HL-60 (cell line): Measurements from ENCODE around the gene RHCG.

ENCODE experiments used
- POLR2AphosphoS5 ChIP-seq: IDR thresholded peaks from 2 replicates; pipeline ENCODE4 v1.6.1; 2012; ENCODE audit warnings: low read depth
- TF ChIP-seq, protein P1 (sequence below): IDR thresholded peaks from one replicate; pipeline ENCODE4 v1.5.1; 2011; ENCODE audit warnings: low read length, control low read depth, inconsistent platforms; ENCODE audit not compliant: insufficient read depth
- TF ChIP-seq, protein P2 (sequence below): IDR thresholded peaks from 2 replicates; pipeline ENCODE4 v1.6.1; 2012; ENCODE audit warnings: low read depth; ENCODE audit not compliant: insufficient replicate concordance

DNA sequence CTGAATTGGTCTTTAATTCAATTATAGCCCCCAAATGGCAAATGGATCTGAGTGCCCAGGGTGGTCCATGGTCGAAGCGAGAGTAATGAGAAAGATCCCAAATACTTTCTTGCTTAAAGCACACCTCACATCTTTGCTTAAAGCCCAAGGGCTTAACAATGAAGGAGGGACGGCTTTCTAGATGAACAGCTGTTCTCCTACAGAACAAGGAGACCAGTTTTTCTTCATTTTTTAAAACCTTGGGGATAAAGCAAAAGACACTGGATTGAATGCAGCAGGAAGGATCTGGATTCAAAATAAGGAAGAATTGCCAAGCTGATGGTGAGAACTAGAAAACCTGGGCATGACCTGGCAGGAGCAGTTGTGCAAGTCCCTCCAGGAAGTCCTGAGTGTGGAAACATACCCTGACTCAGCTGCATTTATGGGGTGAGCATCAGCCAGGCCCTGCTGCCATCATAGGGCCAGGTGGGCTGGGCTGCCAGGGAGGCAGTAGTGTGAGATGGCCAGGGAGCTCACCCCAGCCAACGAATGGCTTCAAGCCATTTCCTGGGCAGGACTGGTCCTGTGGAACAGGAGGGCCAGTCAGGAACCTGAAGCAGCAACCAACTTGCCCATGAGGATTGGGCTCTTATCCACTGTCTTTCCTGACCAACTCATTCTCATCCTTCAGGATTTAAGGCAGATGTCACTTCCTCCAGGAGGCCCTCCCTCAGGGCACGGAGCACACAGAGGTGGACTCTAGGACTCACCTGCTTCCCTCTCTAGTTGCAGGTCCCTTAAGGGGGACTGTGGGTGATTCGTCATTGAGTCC, 18.4 kb upstream of the RHCG start:
- TF ChIP-seq, protein P1, sequence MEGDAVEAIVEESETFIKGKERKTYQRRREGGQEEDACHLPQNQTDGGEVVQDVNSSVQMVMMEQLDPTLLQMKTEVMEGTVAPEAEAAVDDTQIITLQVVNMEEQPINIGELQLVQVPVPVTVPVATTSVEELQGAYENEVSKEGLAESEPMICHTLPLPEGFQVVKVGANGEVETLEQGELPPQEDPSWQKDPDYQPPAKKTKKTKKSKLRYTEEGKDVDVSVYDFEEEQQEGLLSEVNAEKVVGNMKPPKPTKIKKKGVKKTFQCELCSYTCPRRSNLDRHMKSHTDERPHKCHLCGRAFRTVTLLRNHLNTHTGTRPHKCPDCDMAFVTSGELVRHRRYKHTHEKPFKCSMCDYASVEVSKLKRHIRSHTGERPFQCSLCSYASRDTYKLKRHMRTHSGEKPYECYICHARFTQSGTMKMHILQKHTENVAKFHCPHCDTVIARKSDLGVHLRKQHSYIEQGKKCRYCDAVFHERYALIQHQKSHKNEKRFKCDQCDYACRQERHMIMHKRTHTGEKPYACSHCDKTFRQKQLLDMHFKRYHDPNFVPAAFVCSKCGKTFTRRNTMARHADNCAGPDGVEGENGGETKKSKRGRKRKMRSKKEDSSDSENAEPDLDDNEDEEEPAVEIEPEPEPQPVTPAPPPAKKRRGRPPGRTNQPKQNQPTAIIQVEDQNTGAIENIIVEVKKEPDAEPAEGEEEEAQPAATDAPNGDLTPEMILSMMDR = no peak
- TF ChIP-seq, protein P2, sequence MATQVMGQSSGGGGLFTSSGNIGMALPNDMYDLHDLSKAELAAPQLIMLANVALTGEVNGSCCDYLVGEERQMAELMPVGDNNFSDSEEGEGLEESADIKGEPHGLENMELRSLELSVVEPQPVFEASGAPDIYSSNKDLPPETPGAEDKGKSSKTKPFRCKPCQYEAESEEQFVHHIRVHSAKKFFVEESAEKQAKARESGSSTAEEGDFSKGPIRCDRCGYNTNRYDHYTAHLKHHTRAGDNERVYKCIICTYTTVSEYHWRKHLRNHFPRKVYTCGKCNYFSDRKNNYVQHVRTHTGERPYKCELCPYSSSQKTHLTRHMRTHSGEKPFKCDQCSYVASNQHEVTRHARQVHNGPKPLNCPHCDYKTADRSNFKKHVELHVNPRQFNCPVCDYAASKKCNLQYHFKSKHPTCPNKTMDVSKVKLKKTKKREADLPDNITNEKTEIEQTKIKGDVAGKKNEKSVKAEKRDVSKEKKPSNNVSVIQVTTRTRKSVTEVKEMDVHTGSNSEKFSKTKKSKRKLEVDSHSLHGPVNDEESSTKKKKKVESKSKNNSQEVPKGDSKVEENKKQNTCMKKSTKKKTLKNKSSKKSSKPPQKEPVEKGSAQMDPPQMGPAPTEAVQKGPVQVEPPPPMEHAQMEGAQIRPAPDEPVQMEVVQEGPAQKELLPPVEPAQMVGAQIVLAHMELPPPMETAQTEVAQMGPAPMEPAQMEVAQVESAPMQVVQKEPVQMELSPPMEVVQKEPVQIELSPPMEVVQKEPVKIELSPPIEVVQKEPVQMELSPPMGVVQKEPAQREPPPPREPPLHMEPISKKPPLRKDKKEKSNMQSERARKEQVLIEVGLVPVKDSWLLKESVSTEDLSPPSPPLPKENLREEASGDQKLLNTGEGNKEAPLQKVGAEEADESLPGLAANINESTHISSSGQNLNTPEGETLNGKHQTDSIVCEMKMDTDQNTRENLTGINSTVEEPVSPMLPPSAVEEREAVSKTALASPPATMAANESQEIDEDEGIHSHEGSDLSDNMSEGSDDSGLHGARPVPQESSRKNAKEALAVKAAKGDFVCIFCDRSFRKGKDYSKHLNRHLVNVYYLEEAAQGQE = no peak
- no peak for TF ChIP-seq POLR2AphosphoS5
